HG03025 (cell line): ENCODE data around the gene P4HB.

ENCODE experiments used
- ATAC-seq: cut with Tn5 transposase; IDR thresholded peaks from one replicate; pipeline ENCODE4 v1.9.1; 2021; ENCODE audit warnings: mild to moderate bottlenecking, moderate library complexity; ENCODE audit not compliant: unreplicated experiment, low FRiP score

The P4HB gene

GRCh38 chr17:81833160-81833920, 27.0 kb downstream of the P4HB start, which contains the start of gene MCRIP1:
TSS of gene MCRIP1 (minus strand) at chr17:81833291. CDS start at chr17:81824506, 8,785 bp downstream.
- peak; percentile 58 for ATAC-seq

DNA sequence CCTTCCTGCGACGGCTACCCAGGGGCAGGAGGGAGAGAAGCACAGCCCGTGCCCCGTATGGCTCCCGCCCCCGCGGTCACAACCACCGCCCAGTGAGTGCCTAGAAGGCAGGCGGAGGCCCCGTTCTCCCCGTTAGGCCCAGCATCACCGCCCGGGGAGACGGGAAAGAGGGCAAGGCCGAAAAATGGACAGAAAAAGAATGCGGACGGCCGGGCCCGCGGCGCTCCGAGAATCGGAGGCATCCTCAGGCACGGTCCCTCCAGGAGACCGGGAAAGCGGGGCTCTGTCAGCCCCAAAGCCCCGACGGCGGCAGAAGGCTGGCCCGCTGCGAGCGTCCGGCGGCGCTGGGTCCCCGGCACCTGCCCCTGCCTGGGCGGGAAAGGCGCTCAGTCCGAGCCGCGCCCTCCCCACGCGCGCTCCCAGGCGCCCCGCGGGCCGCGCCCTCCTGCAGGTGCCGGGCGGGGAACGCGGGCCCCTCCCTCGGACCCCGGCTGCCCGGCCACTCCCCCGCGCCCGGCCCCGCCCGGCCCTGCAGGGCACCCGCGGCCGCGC, 27.7 kb downstream of the P4HB start:
- ATAC-seq: no peak

GRCh38 chr17:81831957-81832607, 28.3 kb downstream of the P4HB start:
- ATAC-seq: no peak

DNA sequence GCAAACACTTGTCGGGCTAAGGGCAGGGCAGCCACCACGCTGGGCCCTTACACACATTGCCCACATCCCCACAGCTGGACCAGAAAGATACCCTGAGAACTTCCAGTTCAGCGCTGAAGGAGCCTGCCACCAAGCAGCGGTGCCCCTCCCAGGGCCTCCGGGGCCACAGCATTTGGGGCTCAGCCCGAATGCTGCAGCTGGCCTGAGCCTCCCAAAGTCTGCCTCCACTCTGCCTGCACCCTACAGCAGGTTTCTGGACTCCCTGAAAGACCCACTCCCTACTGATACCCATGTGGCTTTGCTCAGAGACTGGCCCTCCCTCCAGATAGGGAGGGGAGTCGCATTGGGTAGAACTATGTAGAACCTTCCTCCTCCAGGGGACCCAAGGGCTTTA, 28.8 kb downstream of the P4HB start:
- no peak for ATAC-seq

DNA sequence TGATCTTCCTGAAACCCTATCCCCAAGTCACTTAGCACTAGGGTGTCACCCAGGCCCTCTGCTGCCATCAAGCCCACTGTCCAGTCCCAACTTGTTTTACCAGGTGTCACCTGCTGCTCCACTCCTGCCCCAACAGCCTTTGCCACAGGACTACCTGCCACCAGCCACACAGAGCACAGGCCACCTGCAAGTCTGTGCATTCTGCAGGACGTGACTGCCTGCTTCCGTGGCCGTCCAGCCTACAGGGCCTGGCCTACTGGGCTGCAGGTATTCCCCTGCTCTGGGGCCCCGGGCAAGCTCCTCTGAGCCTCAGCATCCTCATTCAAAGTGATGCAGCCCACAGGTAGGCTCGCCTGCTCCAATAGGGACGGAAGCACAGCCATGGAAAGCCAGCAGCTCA, 30.5 kb downstream of the P4HB start:
- ATAC-seq: no peak

GRCh38 chr17:81828656-81829055, 31.7 kb downstream of the P4HB start:
- ATAC-seq: no peak

DNA sequence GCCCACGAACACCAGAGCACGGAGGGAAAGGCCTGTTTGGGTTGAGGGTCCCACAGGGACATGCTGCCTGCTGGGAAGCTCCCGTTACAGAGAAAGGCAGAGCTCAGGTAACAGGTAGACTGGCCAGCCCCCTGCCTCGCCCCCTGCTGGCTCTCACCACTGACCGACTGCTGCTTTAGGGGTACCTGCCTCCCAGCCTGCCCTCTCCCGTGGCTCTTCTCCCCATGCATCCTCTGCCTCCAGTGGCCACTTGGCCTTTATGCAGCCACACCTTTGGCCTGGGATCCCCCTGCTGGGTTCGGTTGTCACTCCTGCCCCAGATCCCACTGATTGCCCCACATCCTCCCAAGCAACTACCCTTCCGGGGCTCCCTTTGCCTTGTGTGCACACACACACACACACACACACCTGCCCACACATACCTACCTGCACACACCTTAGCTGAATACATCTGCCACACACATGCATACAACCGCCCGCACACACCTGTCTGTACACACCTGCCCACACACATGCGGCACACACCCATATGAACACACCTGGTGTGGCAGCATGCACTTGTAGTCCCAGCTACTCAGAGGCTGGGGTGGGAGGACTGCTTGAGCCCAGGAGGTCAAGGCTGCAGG, 34.4 kb downstream of the P4HB start:
- no peak for ATAC-seq

GRCh38 chr17:81824595-81824994, 35.7 kb downstream of the P4HB start:
- no peak for ATAC-seq

DNA sequence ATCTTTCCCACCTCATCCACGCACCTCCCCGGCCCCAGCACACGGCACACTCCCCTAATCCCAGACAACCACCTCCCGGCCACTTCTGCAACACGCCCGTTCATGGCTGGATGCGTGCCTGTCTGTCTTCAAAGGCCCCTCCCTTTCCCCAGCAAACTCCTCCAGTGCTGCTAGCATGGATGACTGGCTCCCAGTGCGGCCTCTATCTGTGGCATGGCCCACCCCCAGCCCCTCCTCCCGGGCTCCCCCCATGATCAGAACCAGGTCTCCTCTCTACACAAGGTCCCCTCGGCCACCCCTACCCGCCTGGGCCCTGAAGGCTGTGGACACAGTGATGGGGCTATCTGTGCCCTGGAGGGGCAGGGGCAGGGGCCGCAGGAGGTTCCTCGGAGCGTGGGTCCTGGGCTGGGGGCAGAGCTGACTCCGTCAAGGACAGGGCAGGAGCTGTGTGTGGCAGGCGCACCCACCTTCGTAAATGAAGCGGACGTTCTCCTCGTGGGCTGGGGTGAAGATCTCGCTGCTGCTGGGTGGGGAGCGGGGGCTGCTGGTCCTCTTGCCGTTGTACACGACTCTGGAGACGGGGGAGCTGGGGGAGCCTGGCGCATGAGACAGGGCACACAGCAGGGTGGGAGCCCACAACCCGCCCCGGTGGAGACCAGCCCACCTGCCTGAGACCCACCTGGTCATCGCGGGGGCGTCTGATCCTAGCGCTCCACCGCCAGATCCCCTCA, 36.4 kb downstream of the P4HB start:
- no peak for ATAC-seq

- no peak for ATAC-seq
Measured at GRCh38 chr17:81822996-81823819, 37.1 kb downstream of the P4HB start.

DNA sequence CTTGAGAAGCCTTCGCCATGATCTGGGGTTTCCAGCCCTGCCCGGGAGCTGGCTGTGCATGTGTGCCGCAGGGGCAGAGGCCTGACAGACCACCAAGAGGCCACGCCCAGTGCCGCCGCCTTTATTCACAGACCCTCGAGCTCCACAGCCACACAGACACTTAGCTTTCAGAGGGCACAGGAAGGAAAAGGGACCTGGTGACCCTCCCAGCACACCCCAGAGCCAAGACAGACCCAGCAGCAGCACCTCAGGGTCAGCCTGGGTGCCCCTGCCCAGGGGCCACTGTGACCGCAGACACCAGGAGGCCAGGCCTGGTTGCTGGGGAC, 38.1 kb downstream of the P4HB start:
- no peak for ATAC-seq

GRCh38 chr17:81821603-81822311, 38.6 kb downstream of the P4HB start:
- ATAC-seq: no peak

GRCh38 chr17:81821147-81821546, 39.2 kb downstream of the P4HB start:
- no peak for ATAC-seq

DNA sequence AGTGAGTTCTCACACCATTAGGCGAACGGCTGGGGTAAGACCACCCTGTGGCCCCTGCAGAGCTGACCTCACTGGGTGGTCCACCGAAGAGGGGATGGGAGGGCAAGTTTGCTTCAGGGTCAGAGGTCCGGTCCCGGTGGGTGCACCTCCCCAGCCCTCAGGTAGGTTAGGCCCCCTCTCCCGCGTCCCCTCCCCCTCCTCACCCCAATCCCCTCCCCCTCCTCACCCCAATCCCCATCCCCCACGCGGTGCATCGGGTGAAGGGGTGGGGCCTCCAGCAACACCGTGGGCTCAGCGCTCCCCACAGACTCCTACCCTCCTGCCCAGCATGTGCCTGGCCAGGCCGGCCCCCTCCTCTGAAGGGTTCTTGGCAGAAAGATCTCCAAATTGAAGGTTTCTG, 40.6 kb downstream of the P4HB start:
- ATAC-seq: no peak

DNA sequence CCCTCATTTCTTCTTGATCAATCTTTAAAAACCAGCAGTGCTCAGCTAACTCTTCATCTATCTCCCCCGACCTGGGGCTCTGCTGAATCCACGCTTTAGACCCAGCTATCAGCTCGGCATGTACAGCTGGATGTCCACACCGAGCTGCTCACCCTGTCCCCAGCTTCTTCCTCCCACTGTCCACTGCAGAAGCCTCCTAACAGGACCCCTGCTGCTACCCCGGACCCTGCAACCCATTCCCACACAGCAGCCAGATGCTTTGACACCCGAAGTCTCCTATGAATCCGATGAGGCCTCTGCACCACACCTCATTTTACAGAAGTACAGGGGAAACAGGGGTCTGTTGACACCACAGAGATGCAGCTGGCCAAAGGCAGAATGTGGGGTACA, 42.6 kb downstream of the P4HB start:
- ATAC-seq: no peak

- no peak for ATAC-seq
Measured at GRCh38 chr17:81815646-81815986, 44.7 kb downstream of the P4HB start.

GRCh38 chr17:81814748-81815645, 45.3 kb downstream of the P4HB start:
- ATAC-seq: no peak

DNA sequence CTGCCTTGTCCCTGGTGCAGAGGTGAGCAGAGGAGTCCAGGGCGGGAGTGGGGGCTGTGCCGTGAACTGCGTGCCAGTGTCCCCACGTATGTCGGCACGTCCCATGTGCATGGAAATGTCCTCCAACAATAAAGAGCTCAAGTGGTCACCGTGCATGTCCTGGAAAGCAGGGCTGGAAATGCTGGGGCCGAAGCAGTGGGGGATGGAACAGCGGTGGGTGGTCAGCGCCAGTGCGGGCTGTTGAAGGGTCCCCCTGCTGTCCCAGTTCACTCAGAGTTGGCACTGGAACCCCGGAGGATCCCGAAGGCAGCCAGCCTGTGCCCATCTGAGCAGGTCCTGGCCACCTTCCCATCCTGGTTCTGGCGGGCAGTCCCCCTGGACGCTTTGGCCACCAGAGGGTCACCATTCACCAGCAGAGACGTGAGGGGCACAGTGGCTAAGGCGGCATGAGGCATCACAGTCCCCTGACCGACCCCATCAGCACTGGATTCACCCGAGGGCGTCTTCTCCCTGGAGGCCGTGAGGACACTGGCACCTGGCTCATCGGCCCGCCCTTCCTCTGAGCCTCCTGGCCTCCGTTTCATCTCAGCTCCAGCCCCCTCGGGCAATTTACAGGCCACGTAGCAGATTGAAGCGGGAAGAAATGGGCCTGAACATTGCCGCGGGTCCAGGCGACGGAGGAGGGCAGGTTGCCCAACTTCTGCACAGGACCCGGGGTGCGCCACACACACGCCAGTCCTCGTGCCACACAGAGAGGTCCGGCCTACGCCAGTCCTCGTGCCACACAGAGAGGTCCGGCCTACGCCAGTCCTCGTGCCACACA, 46.3 kb downstream of the P4HB start:
- ATAC-seq: no peak
